HL-60/S4 (cell line): ENCODE results near the gene CA5A.
"Not testable (repeated sequence)": the region's sequence is repeated elsewhere in the genome, so short reads cannot be mapped to it uniquely, and the experiment has no call there.

Experiments used
- in situ Hi-C: fragments of 300-500 bp; cut with MboI; formaldehyde crosslinking; loops from 2 replicates; pipeline ENCODE4 v1.14.3; 2022; ENCODE audit warnings: low sequenced_read_pairs

Gene CA5A

DNA sequence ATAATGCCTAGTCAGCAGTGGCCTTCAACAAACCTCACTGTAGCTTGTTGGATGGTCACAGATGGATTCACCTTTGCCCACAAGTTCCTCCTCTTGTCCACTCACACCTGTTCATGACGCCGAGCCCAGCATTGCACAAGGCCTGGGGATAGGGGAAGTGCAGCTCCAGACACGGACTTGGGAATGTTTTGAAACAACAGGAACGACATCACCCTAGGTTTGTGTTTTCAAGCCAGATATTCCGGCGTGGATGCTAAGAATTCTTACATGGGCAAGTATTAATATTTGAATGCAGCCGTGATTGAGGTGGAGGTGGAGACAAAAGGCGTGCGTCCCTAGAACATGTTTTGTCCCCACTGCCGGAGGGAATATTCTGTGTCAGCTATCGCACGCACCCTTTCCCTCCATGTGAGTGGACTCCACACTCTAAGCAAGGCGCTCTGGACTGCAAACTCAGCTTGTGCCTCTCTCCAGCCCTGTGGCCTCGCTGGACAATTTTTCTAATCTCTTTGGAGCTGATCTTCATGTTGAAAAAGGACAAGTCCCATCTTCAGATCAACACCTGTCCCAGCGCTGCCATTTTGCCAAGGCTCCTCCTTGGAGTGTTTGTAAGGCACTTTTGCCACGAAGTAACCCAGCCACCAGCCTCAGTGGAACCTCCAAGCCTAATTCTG, 12.9 kb upstream of the CA5A start:
- in situ Hi-C loops = no loop called here

DNA sequence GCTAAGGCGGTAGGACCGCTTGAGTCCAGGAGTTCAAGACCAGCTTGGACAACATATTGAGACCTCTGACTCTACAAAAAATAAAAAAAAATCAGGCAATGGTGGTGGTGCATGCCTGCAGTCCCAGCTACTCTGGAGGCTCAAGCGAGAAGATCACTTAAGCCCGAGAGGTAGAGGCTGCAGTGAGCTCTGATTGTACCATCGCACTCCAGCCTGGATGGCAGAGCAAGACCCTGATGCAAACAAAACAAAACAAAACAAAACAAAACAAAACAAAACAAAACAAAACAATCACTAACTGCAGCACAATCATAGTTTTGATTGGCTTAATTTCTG, 12.4 kb upstream of the CA5A start:
- in situ Hi-C loops = no loop called here

DNA sequence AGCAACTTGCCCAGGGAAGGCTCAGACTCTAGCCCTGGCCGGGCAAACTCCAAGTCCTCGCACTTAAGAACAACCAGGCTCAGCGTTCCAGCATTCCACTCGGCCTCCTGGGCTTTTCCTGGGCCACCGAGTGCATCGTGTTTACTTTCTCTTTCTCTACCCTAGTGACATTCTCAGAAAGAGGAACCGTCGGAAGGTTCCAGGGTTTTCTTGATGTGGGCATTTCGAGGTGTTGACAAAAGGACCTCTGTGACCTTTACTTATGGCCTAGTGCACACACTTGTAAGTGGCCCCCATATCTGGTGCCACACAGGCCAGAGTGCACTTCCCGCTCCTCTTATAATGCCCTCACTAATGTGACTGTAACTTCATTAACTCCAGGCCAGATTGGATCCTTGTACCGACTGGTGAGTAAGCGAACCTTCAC, 11.8 kb upstream of the CA5A start:
- in situ Hi-C loops = no loop called here

DNA sequence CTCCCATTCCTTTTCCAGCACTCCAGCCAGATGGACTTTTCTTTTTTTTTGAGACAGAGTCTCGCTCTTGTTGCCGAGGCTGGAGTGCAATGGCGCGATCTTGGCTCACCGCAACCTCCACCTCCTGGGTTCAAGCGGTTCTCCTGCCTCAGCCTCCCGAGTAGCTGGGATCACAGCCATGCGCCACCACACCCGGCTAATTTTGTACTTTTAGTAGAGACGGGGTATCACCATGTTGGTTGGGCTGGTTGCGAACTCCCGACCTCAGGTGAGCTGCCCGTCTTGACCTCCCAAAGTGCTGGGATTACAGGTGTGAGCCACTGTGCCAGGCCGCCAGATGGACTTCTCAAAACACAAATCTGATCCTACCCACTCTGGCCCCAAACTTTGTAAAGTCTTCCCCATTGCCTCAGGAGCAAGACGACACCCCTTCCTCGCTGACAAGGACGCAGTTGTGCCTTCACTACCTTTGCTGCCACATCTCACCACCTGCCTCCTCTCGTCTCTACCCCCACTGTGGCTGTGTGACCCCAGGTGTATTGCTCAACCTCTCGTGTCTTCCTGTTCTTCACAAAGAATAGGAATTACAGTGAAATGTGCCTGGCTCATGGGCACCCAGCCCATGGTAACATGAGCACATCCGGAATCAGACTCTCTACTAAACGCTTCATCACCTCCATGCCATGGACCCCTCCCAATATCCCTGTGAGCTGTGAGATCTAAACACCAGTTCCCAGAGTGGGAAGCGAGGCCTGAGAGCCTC, 11.2 kb upstream of the CA5A start:
- in situ Hi-C loops = no loop called here

DNA sequence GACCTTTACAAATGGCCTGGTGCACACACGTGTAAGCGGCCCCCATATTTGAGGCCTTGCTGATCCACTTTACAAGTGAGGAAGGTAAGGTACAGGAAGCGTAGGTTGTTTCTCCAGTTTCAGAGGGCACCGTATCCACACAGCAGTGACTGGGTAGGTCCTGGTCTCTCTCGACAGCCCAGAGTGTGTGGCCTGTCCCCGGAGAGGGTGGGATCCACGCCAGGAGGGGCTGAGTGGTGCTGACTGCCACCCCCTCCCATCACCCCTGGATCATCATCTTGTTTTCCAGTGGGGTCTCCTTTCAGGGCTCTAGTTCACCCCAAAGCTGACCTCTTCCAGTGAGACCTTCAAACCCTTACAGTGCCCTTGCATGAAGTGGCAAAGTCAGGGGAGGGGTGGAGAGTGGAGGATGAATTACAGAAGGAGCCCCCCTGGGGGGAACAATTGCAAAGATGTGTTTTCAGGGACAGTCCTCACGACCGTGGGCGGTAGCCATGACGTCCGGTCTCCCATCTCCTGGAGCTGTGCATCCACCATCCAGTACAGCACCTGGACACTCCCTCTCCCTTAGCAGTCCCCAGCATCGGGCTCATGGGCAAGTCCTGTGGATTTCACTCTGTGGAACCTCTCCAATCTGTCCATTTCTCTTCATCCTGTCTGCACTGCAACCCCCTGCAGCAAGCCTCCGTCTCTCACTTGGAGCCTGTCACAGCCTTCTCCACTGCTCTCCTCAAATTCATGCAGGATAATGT, 10.4 kb upstream of the CA5A start:
- in situ Hi-C loops = no loop called here

DNA sequence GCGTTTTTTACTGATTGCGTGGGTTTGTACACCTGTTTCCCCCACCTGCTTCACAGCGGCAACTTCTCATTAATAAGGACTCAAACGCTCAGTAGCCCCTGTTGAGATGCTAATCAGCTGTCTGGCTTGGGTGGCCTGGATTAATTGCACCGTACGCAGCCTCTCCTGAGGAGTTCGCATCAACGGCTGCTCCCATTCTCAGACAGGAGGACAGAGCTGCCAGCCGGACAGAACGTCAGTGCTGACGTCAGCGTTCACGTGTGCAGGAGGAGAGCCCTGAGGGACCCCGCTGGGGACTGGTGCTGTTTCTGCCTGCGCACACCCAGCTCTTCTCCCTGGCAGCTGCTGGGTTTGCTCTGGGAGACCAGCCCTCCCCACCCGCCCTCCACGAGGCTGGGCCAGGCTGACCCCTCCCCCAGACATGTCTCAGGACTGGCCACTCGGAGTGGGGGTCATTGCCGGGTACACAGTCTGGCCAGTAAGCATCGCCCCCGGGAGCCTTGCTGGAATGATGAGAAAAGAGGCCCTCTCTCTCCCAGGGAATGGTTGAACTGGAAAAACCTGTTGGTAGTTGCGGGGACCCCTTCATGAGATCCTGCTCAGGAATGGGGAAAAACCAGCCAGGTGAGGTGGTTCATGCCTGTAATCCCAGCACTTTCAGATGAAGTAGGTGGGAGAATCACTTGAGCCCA, 9.2 kb upstream of the CA5A start:
- in situ Hi-C loops = no loop called here

DNA sequence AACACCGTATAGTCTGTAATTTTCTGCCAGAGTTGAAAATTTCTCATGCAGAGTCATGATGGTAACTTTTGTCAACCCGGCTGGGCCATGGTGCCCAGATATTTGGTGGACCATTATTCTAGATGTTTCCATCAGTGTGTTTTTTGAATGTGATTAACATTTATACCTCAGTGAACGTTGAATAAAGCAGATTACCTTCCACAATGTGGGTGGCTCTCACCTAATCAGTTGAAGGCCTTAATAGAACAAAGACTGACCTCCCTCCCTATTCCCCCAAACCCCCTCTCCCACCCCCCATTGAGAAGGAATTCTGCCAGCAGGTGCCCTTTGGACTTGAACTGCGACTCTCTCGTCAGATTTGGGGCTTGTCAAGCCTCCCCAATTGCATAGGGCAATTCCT, 6.4 kb upstream of the CA5A start:
- in situ Hi-C loops = no loop called here

DNA sequence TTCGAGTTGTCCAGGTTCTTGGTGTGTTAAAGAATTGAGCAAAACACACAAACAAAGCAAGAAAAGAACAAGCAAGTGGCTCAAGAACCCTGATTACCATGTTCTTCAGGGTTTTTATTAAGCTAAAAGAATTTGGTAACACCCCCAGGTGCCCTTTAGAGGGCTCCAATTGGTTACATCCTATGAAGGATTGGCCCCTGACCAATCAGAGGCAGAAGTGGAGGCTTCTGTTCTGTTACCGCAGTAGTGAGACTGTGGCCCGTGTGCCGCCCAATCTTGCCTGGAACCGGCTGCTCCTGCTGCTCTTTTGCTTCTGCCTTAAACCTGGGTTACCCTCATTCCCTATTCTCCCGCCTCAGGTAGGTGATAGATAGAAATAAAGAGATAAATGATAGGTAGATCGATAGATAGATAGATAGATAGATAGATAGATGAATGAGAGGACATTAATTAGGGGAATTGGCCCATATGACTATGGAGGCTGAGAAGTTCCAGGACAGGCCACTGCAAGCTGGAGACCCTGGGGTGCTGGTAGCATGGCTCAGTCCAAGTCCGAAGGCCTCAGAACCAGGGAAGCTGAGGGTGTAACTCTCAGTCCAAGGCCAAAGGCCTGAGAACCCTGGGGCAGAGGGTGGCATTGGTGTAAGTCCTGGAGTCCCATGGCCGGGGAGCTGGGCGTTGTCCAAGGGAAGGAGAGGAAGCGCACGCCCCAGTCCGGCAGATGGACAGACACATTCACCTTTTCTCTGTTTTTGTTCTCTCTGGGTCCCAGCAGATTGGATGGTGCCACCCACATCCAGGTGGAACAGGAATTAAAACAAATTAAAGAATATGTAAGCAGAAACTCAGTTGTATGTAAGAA, 3.5 kb upstream of the CA5A start:
- in situ Hi-C loops = no loop called here

DNA sequence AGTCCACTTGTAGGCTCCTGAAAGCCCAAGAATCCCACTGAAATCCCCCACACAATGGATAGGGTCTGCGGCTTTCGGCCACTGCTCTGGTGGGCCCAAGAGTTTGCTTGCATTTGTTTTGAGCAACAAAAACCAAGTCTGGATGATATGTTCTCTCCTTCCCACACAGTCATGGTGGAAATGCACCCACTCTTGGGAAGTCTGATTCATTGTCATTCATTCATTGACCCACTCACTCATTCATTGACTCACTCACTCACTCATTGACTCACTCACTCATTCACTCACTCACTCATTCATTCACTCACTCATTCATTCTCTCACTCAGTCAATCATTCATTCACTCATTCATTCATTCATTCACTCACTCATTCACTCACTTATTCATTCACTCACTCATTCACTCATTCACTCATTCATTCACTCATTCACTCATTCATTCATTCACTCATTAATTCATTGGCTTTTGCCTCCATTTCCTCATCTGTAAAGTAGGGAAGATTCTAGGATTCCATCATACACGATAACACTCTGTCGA, 2.2 kb upstream of the CA5A start:
- in situ Hi-C loops = no loop called here

DNA sequence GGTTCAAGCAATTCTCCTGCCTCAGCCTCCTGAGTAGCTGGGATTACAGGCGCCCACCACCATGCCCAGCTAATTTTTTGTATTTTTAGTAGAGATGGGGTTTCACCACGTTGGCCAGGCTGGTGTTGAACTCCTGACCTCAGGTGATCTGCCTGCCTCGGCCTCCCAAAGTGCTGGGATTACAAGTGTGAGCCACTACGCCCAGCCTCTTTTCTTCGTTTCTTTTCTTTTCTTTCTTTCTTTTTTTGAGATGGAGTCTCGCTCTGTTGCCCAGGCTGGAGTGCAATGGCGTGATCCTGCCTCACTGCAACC, 858 bp upstream of the CA5A start:
- in situ Hi-C loops = not testable (repeated sequence)

DNA sequence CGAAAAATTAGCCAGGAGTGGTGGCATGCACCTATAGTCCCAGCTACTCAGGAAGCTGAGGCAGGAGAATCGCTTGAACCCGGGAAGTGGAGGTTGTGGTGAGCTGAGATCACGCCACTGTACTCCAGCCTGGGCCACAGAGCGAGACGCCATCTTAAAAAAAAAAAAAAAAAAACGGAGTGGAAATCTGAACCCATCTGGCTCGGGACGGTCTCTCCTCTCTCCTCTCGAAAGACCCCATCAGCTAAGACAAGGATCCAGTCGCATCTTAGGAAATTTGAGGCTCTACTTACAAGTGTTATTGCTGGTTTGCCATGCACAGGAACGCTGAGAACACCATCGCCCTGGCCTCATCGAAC, 334 bp downstream of the CA5A start:
- in situ Hi-C loops = not testable (repeated sequence)

DNA sequence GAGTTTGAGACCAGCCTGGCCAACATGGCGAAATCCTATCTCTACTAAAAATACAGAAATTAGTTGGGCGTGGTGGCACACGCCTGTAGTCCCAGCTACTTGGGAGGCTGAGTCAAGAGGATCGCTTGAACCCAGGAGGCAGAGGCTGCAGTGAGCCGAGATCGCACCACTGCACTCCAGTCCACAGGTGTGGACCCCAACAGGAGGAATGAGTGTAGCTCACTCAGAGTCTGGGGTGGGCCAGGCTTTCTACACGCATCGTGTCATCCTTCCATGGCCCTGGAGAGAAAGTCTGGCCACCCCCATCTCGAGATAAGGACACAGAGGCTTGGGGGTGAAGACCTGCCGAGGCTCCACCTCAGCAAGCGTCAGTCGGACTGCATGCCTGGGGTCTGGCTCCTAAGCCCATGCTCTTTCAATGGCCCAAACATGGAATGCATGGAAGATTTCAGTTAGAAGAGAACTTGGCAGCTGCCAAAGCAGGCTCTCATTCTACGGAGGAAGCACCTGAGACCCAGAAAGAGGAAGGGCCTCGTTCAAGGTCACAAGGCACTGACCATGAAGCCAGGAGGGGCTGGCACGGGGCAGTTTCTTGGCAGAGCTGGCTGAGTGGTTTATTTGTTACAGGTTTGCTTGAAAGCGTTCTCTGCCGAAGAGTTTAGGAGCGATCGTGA, 1.4 kb downstream of the CA5A start:
- in situ Hi-C loops = not testable (repeated sequence)

DNA sequence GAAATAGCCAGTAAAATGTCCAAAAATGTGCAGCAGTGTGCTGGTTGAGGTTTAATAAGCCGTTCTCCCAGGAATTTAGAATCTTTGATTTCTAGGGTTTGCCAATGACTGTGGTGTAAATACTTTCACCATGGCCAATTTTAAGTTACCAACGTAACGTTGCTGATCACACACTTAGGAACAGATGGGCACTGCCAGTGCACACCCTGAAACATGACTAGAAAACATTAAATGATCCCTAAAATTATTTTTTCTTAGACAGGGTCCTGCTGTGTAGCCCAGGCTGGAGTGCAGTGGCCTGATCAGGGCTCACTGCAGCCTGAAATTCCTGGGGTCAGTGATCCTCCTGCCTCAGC, 3.2 kb downstream of the CA5A start:
- in situ Hi-C loops = no loop called here

DNA sequence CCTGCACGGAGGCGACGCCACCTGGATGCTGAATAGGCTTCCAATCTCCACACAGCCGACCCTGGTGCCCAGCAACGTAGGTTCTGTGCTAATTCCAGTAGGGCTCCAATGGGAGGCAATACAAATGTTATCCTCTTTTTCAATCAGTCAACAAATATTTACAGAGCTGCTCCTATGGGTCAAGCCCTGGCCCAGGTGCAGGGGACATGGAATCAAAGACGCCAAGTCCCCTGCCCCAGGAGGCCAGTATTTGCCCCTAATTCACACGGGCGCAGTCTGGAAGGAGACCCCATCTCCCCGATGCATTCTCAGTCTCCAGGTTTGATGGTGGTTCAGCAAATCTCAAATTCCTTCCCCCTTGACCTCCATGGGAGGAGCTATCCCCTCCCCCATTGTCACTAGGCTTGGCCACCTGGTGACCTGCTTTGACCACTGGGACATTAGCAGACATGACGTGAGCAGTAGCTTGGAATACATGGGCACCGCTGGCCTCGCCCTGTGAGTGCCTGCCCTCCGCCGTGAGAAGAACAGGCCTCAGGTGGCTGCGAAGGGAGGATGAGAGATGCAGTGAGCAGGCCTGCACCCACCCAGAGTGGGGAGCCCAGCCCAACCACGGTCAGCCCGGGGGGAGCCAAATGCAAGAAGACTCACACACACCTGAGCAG, 3.7 kb downstream of the CA5A start:
- in situ Hi-C loops = not testable (repeated sequence)

DNA sequence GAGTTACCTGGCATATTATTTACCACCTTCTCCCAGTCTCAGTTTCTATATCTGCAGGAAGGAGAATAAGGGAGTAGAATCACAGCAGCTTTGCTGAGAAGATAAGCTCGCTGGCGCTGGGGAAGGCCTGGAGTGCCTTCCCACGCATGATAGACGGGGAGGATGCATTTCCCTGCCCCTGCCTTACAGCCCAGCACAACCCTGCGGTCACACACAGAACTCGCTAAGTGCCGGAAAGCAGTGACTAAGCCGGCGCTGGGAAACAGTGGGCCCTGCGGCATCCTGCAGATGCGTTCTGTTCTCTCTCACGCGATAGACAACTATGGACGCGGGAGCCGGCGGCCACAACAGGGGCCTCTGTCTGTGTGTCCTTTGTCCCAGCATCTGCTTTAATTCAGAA, 4.8 kb downstream of the CA5A start:
- in situ Hi-C loops = no loop called here

DNA sequence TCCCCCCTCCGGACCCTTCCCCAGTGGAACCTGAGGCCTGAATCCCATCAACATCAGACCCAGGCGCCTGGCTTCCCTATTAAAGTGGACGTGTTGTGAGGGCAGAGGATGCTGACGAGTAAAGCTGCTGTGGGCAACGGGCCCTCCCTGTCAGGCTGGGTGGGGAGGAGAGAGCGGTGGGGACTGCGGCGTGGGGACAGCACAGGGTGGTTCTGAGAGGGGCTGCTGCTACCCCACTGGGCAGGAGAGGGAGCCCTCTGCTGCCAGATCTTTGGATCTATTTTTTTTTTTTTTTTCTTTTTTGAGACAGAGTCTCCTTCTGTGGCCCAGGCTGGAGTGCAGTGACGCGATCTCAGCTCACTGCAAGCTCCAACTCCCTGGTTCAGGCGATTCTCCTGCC, 5.9 kb downstream of the CA5A start:
- in situ Hi-C loops = no loop called here

DNA sequence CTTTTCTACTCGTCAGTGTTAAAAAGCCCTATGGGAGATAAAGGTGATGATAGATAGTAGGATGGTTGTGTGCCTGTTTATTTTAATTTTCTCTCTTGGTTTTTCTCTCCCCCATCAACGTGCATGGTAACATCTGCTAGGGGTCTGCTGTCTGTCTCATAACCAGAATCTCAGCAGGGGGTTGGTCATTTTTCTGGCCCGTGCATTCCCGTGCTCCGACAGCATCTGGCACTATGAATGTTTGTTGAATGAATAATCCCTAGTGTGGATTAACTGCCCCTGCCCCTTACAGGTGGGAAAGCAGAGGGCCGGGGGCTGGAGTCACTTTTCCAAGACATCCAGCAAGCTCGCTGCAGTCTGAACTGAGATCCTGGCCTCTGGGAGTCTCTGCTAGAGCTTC, 6.3 kb downstream of the CA5A start:
- in situ Hi-C loops = no loop called here

DNA sequence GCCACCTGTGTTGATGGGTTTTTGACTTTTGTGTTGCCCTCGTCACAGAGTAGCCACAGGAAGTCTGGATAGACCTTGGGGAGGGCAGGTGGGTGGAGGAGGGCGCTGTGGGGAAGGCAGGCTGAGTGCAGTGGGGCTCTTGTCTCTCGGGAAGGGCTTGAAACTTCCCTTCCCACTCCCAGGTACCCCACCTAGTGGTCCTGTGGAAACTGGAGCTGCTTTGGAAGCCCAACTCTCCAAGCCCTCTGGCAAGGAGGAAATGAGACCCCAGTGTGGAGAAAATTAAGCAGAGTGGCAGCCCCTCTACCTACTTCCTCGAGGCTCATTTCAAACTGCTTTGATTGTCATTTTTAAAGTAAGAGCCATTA, 9.2 kb downstream of the CA5A start:
- in situ Hi-C loops = no loop called here
